GM12878 (cell line): ENCODE results near the gene SRP54. TPM values are rescaled to one million over a fixed set of nuclear protein-coding genes. Genes with fewer than 3 reads are reported as not detected.

Source experiments
- ATAC-seq: fragments of 200-7000 bp; cut with Tn5 transposase; 3 replicates; pipeline ENCODE4 v1.9.1; 2020; ENCODE audit warnings: mild to moderate bottlenecking, moderate library complexity
- BruUV-seq: library from RNA; stranded (reverse); fragments of 400-500 nt; replicated peaks from 2 replicates; lab custom pipeline; 2021; lab: Mats Ljungman, UMichigan
- CTCF ChIA-PET: fragments of 300-600 bp; sonication (Branson Sonifier 250); formaldehyde crosslinking; extraction: SDS; loops from one replicate; lab custom pipeline; 2021; ENCODE audit warnings: inconsistent platforms; lab: Yijun Ruan, JAX
- POLR2A ChIA-PET: fragments of 350-600 bp; formaldehyde crosslinking; extraction: SDS; loops from one replicate; lab custom pipeline; 2021; ENCODE audit warnings: inconsistent platforms; lab: Charles Lee
- RAD21 ChIA-PET: fragments of 300-600 bp; sonication (Branson Sonifier 250); formaldehyde crosslinking; loops from one replicate; lab custom pipeline; 2023; ENCODE audit warnings: antibody characterized with exemption; ENCODE audit not compliant: unreplicated experiment; lab: Charles Lee
- SMC1A ChIA-PET: fragments of 300-600 bp; sonication (Branson Sonifier 250); formaldehyde crosslinking; loops from one replicate; lab custom pipeline; 2023; ENCODE audit not compliant: unreplicated experiment, uncharacterized antibody; lab: Charles Lee
- DNase-seq: peaks from one replicate; pipeline ENCODE4 v3.0.0-alpha.2; 2011; ENCODE audit warnings: low read depth, low spot score
- FAIRE-seq: peaks from 3 replicates; lab custom pipeline; 2011; peaks lifted over from hg19 to GRCh38; lab: Jason Lieb, UNC
- H2AFZ ChIP-seq: 2 replicates; pipeline ENCODE4 v1.6.0; 2011; ENCODE audit warnings: low read depth, low read length, control low read depth; ENCODE audit not compliant: control insufficient read depth
- H3K27ac ChIP-seq: 2 replicates; pipeline ENCODE4 v1.5.1; 2011; ENCODE audit warnings: control low read depth; ENCODE audit not compliant: control insufficient read depth, insufficient read depth
- H3K27me3 ChIP-seq, 2 experiments: replicated peaks in 1 of 2; 2 replicates each; pipeline versions ENCODE4 v1.6.0 to v1.6.1; 2011; ENCODE audit warnings: low read length in 1 of 2; ENCODE audit not compliant: control insufficient read depth in 2 of 2, insufficient read depth in 2 of 2
- H3K36me3 ChIP-seq, 2 experiments: 2 replicates each; pipeline ENCODE4 v1.5.1; 2011; ENCODE audit warnings: low read length in 1 of 2; ENCODE audit not compliant: control insufficient read depth in 2 of 2, insufficient read depth in 2 of 2
- H3K4me1 ChIP-seq: 2 replicates; pipeline ENCODE4 v1.6.1; 2011; ENCODE audit warnings: mild to moderate bottlenecking, low read length, moderate library complexity, mixed read lengths; ENCODE audit not compliant: control insufficient read depth, insufficient read depth
- H3K4me2 ChIP-seq: 2 replicates; pipeline ENCODE4 v1.6.0; 2011; ENCODE audit warnings: control low read depth; ENCODE audit not compliant: control insufficient read depth, insufficient read depth
- H3K4me3 ChIP-seq: fragments of 200-600 bp; sonication (generic); 2 replicates; pipeline ENCODE4 v1.5.1; 2016
- H3K79me2 ChIP-seq: 2 replicates; pipeline ENCODE4 v1.6.0; 2011; ENCODE audit warnings: low read length; ENCODE audit not compliant: control insufficient read depth, insufficient read depth
- H3K9ac ChIP-seq: 2 replicates; pipeline ENCODE4 v1.8.0; 2011; ENCODE audit warnings: low read length, control low read depth, mixed read lengths; ENCODE audit not compliant: control insufficient read depth, insufficient read depth
- H3K9me3 ChIP-seq: replicated peaks from 3 replicates; pipeline ENCODE4 v1.5.1; 2011; ENCODE audit warnings: mild to moderate bottlenecking, low read length; ENCODE audit not compliant: control insufficient read depth, insufficient read depth
- H4K20me1 ChIP-seq: 2 replicates; pipeline ENCODE4 v1.6.0; 2011; ENCODE audit not compliant: control insufficient read depth, insufficient read depth
- EED ChIP-seq: sonication (generic); IDR thresholded peaks from 2 replicates; pipeline ENCODE4 v1.6.1; 2016; ENCODE audit warnings: antibody characterized with exemption, low read depth
- HCFC1 ChIP-seq: fragments of 150-350 bp; IDR thresholded peaks from 2 replicates; pipeline ENCODE4 v1.6.1; 2014; ENCODE audit warnings: low read length
- MTA2 ChIP-seq: fragments of 450-650 bp; IDR thresholded peaks from 2 replicates; pipeline ENCODE4 v1.6.1; 2016; ENCODE audit warnings: low read depth, mild to moderate bottlenecking, moderate library complexity
- MXI1 ChIP-seq: fragments of 150-350 bp; IDR thresholded peaks from 2 replicates; pipeline ENCODE4 v1.6.1; 2011; ENCODE audit warnings: low read depth, mild to moderate bottlenecking, inconsistent platforms, low read length, improper control_type of control experiment
- POLR2AphosphoS5 ChIP-seq: IDR thresholded peaks from 2 replicates; pipeline ENCODE4 v1.6.1; 2011; ENCODE audit warnings: mild to moderate bottlenecking, low read length, inconsistent platforms
- SMC3 ChIP-seq: IDR thresholded peaks from 2 replicates; pipeline ENCODE4 v1.6.1; 2011; ENCODE audit warnings: low read length, improper control_type of control experiment, borderline replicate concordance
- TBL1XR1 ChIP-seq: IDR thresholded peaks from 2 replicates; pipeline ENCODE4 v1.6.1; 2012; ENCODE audit warnings: low read depth, low read length, improper control_type of control experiment
- TCF12 ChIP-seq: IDR thresholded peaks from 2 replicates; pipeline ENCODE4 v1.6.1; 2011; ENCODE audit warnings: low read depth, mild to moderate bottlenecking, low read length
- ZNF274 ChIP-seq: IDR thresholded peaks from one replicate; pipeline ENCODE4 v1.8.0; 2011; ENCODE audit not compliant: insufficient read length, insufficient read depth
- WGBS: methylation state at CpG from one replicate; pipeline ENCODE4 v1.1.6; 2016; ENCODE audit warnings: low lambda C conversion rate; ENCODE audit not compliant: insufficient replicate concordance, insufficient coverage; ENCODE audit errors: missing lambda C conversion rate; 5-methylcytosine and 5-hydroxymethylcytosine counted together
- in situ Hi-C: fragments of 300-500 bp; cut with MboI; formaldehyde crosslinking; loops from 9 replicates; pipeline ENCODE4 v1.14.3; 2018; ENCODE audit warnings: mixed read lengths
- intact Hi-C: fragments of 100-400 bp; cut with micrococcal nuclease; formaldehyde crosslinking; loops from one replicate; pipeline ENCODE4 v1.14.2; 2022; ENCODE audit not compliant: unreplicated experiment
- polyA plus RNA-seq, 11 experiments: library from polyadenylated mRNA; depleted of rRNA in 4 of 11; unstranded in 6 of 11; stranded (reverse) in 5 of 11; fragments of >200 nt; fragmentation: Nextera tagmentation in 4 of 11; fragmentation: Illumina TruSeq in 1 of 11; extraction: Ambion mirVana in 4 of 11; extraction: Trizol in 1 of 11; gene quantifications; 1 replicate in 1 of 11; 2 replicates in 10 of 11; pipeline versions ENCODE4 v1.2.1 to v1.2.3, GENCODE V29; 2011 to 2016; ENCODE audit warnings: inconsistent platforms in 2 of 11, missing spikeins in 2 of 11, low read depth in 1 of 11
- total RNA-seq, 4 experiments: library from RNA; depleted of rRNA in 3 of 4; stranded (reverse); fragments of >200 nt in 3 of 4; fragmentation: Illumina TruSeq in 1 of 4; extraction: Trizol in 1 of 4; gene quantifications; 2 replicates each; pipeline versions ENCODE4 v1.2.1 to v1.2.3, GENCODE V29; 2013 to 2021
- TF ChIP-seq, protein P1 (sequence below): IDR thresholded peaks from 2 replicates; pipeline ENCODE4 v1.6.1; 2012; ENCODE audit warnings: low read depth, low read length, improper control_type of control experiment

Gene SRP54
- total and polyA plus RNA-seq, 10 of the 15 experiments (the other 5 are each of a cell fraction or from before 2014, with no cell fraction given) = 54.1 to 130 (median 72.3) TPM

DNA sequence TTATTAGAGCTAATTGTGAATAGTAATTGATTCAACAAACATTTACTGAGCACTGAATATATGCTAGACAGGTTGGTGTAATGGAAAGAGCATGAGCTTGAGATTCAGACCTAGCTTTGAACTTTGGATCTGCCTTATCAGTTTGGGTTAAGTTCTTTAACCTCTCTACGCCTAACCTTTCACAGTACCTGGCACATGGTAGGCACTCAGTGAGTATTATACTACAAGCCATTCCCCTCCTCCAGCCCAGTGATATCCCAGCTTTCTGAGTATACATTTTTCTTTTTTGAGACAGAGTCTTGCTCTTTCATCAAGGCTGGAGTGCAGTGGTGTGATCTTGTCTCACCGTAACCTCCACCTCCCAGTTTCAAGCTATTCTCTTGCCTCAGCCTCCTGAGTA is 95.3 kb downstream of the SRP54 start:
- WGBS = 100% methylated on average over 2 of the region's 2 CpGs
- BruUV-seq = no TSS peak

More for the DNA sequence above, 95.3 kb downstream of the SRP54 start:
- SMC1A ChIA-PET = interaction anchor here (0.6 to 1.8 kb wide), 4 partner anchors 12 to 1331 kb away, joined by 3 to 5 read pairs (median 4); no protein-coding TSS in a partner anchor
- Histone ChIP-seq H3K36me3 (no peaks in the 10 kb centered on the region; a peak in 1 of 4 replicates), H2AFZ (no peak overlapping the region), H3K9ac (no peak overlapping the region)
- POLR2A ChIA-PET = no interaction called here
- TF ChIP-seq POLR2AphosphoS5 = no peak
- no peak for TF ChIP-seq MXI1
- no peak for TF ChIP-seq EED
- no peak for TF ChIP-seq TBL1XR1
- TF ChIP-seq HCFC1 = no peak
- no peak for TF ChIP-seq MTA2
- no peak for TF ChIP-seq TCF12
- TF ChIP-seq, protein P1, sequence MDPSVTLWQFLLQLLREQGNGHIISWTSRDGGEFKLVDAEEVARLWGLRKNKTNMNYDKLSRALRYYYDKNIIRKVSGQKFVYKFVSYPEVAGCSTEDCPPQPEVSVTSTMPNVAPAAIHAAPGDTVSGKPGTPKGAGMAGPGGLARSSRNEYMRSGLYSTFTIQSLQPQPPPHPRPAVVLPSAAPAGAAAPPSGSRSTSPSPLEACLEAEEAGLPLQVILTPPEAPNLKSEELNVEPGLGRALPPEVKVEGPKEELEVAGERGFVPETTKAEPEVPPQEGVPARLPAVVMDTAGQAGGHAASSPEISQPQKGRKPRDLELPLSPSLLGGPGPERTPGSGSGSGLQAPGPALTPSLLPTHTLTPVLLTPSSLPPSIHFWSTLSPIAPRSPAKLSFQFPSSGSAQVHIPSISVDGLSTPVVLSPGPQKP = no peak
- no peak for TF ChIP-seq ZNF274
- no peak for TF ChIP-seq SMC3
- TF ChIP-seq, all 136 proteins: peak for 0
- FAIRE-seq (no peak), ATAC-seq (no peak), DNase-seq (no peak)
- Histone ChIP-seq H3K27ac (no peak overlapping the region), H3K4me2 (no peak overlapping the region), H3K9me3 (no peaks in the 10 kb centered on the region), H3K27me3 (no peaks in the 10 kb centered on the region), H4K20me1 (no peaks in the 10 kb centered on the region), H3K79me2 (no peaks in the 10 kb centered on the region), H3K4me3 (no peak overlapping the region), H3K4me1 (no peaks in the 10 kb centered on the region)
- RAD21 ChIA-PET = no interaction called here
- in situ Hi-C loops (no loop called here), intact Hi-C loops (no loop called here)
- CTCF ChIA-PET = interaction anchor here (0.9 kb wide), 1 partner anchor 14 kb away, joined by 5 read pairs; no protein-coding TSS in a partner anchor

Other genes with a start within 250 kb of the SRP54 start
- 61.6 and 67.1 TPM in 2 replicates for gene BAZ1A, start 107.6 kb upstream of the SRP54 start, total RNA-seq (2014; rRNA removed)
- gene BAZ1A, start 107.6 kb upstream of the SRP54 start, total RNA-seq (2014; rRNA removed; fragmentation: Illumina TruSeq; extraction: Trizol) = 89.9 and 96.5 TPM in 2 replicates
- 46.9 and 48.0 TPM in 2 replicates for gene BAZ1A, start 107.6 kb upstream of the SRP54 start, total RNA-seq (2021)
- gene BAZ1A, start 107.6 kb upstream of the SRP54 start, polyA plus RNA-seq (2011; rRNA removed) = 53.5 and 80.6 TPM in 2 replicates
- gene BAZ1A, start 107.6 kb upstream of the SRP54 start, polyA plus RNA-seq (2014; fragmentation: Illumina TruSeq; extraction: Trizol) = 76.7 and 125 TPM in 2 replicates
- 10 to 100 TPM; 38.5 to 39.9 TPM for gene BAZ1A, start 107.6 kb upstream of the SRP54 start, polyA plus RNA-seq (2014; fragmentation: Nextera tagmentation; extraction: Ambion mirVana)
- 44.4 and 57.3 TPM in 2 replicates for gene BAZ1A, start 107.6 kb upstream of the SRP54 start, polyA plus RNA-seq (2014; rRNA removed)
- gene BAZ1A, start 107.6 kb upstream of the SRP54 start, polyA plus RNA-seq (2016; fragmentation: Nextera tagmentation; extraction: Ambion mirVana) = 10 to 100 TPM; 34.3 to 38.8 TPM
- 17.1 and 21.4 TPM in 2 replicates for gene FAM177A1, start 63.3 kb downstream of the SRP54 start, total RNA-seq (2014; rRNA removed)
- 19.5 and 20.0 TPM in 2 replicates for gene FAM177A1, start 63.3 kb downstream of the SRP54 start, total RNA-seq (2014; rRNA removed; fragmentation: Illumina TruSeq; extraction: Trizol)
- 21.4 TPM in 2 replicates for gene FAM177A1, start 63.3 kb downstream of the SRP54 start, total RNA-seq (2021)
- 27.5 and 28.0 TPM in 2 replicates for gene FAM177A1, start 63.3 kb downstream of the SRP54 start, polyA plus RNA-seq (2011; rRNA removed)
- gene FAM177A1, start 63.3 kb downstream of the SRP54 start, polyA plus RNA-seq (2014; fragmentation: Illumina TruSeq; extraction: Trizol) = 18.8 and 28.5 TPM in 2 replicates
- 10 to 100 TPM in 1 of 2 experiments, 1 to 10 TPM in 1; 5.3 to 11.0 TPM for gene FAM177A1, start 63.3 kb downstream of the SRP54 start, polyA plus RNA-seq (2014; fragmentation: Nextera tagmentation; extraction: Ambion mirVana)
- gene FAM177A1, start 63.3 kb downstream of the SRP54 start, polyA plus RNA-seq (2014; rRNA removed) = 19.0 and 21.8 TPM in 2 replicates
- 10 to 100 TPM; 36.3 to 38.6 TPM for gene FAM177A1, start 63.3 kb downstream of the SRP54 start, polyA plus RNA-seq (2016; fragmentation: Nextera tagmentation; extraction: Ambion mirVana)
- gene PPP2R3C, start 139.0 kb downstream of the SRP54 start, total RNA-seq (2014; rRNA removed) = 36.2 and 44.6 TPM in 2 replicates
- 49.2 and 49.5 TPM in 2 replicates for gene PPP2R3C, start 139.0 kb downstream of the SRP54 start, total RNA-seq (2014; rRNA removed; fragmentation: Illumina TruSeq; extraction: Trizol)
- 29.9 and 35.8 TPM in 2 replicates for gene PPP2R3C, start 139.0 kb downstream of the SRP54 start, total RNA-seq (2021)
- 41.8 and 59.9 TPM in 2 replicates for gene PPP2R3C, start 139.0 kb downstream of the SRP54 start, polyA plus RNA-seq (2011; rRNA removed)
- 38.3 and 42.1 TPM in 2 replicates for gene PPP2R3C, start 139.0 kb downstream of the SRP54 start, polyA plus RNA-seq (2014; fragmentation: Illumina TruSeq; extraction: Trizol)
- 10 to 100 TPM; 77.8 to 80.5 TPM for gene PPP2R3C, start 139.0 kb downstream of the SRP54 start, polyA plus RNA-seq (2014; fragmentation: Nextera tagmentation; extraction: Ambion mirVana)
- 24.9 and 27.6 TPM in 2 replicates for gene PPP2R3C, start 139.0 kb downstream of the SRP54 start, polyA plus RNA-seq (2014; rRNA removed)
- 10 to 100 TPM; 44.1 to 46.3 TPM for gene PPP2R3C, start 139.0 kb downstream of the SRP54 start, polyA plus RNA-seq (2016; fragmentation: Nextera tagmentation; extraction: Ambion mirVana)
- 41.4 and 41.5 TPM in 2 replicates for gene PRORP, start 139.6 kb downstream of the SRP54 start, total RNA-seq (2014; rRNA removed)
- 48.3 and 53.2 TPM in 2 replicates for gene PRORP, start 139.6 kb downstream of the SRP54 start, total RNA-seq (2014; rRNA removed; fragmentation: Illumina TruSeq; extraction: Trizol)
- gene PRORP, start 139.6 kb downstream of the SRP54 start, total RNA-seq (2021) = 37.5 and 41.2 TPM in 2 replicates
- 55.9 and 62.6 TPM in 2 replicates for gene PRORP, start 139.6 kb downstream of the SRP54 start, polyA plus RNA-seq (2011; rRNA removed)
- 61.3 and 70.3 TPM in 2 replicates for gene PRORP, start 139.6 kb downstream of the SRP54 start, polyA plus RNA-seq (2014; fragmentation: Illumina TruSeq; extraction: Trizol)
- 10 to 100 TPM; 45.2 TPM for gene PRORP, start 139.6 kb downstream of the SRP54 start, polyA plus RNA-seq (2014; fragmentation: Nextera tagmentation; extraction: Ambion mirVana)
- gene PRORP, start 139.6 kb downstream of the SRP54 start, polyA plus RNA-seq (2014; rRNA removed) = 38.3 and 38.8 TPM in 2 replicates
- gene PRORP, start 139.6 kb downstream of the SRP54 start, polyA plus RNA-seq (2016; fragmentation: Nextera tagmentation; extraction: Ambion mirVana) = 10 to 100 TPM; 48.2 to 50.9 TPM